AG09309 (cell line): ENCODE results near the gene AMPD2.

Source experiments
- DNase-seq: peaks from one replicate; pipeline ENCODE4 v3.0.0-alpha.2; 2010; ENCODE audit warnings: low read depth
- H3K4me3 ChIP-seq: 2 replicates; pipeline ENCODE4 v1.5.1; 2011; ENCODE audit warnings: mild to moderate bottlenecking, low read depth, low read length, moderate library complexity; ENCODE audit not compliant: control insufficient read depth
- TF ChIP-seq, protein P1 (sequence below): IDR thresholded peaks from 2 replicates; pipeline ENCODE4 v1.5.1; 2011; ENCODE audit warnings: mild to moderate bottlenecking, low read depth, low read length, inconsistent platforms; ENCODE audit not compliant: insufficient read depth, control insufficient read depth; ENCODE audit errors: missing control alignments

AMPD2 gene

DNA sequence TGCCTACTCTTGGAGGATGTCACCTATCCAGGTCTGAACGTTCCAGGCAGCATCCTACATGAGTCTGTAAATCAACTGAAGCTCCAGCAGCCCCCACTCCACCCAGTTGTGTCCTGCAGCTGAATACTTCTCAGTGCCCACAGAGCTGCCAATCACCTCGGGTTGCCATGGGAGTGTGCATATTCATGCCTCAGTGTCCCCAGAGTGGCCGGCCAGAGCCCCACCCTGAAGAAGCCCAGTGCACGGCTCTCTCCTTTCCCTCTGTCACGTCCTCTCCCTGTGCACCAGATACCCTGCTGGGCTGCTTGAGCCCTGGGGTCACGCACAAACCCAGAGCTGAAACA lies 20.2 kb downstream of the AMPD2 start:
- TF ChIP-seq, protein P1, sequence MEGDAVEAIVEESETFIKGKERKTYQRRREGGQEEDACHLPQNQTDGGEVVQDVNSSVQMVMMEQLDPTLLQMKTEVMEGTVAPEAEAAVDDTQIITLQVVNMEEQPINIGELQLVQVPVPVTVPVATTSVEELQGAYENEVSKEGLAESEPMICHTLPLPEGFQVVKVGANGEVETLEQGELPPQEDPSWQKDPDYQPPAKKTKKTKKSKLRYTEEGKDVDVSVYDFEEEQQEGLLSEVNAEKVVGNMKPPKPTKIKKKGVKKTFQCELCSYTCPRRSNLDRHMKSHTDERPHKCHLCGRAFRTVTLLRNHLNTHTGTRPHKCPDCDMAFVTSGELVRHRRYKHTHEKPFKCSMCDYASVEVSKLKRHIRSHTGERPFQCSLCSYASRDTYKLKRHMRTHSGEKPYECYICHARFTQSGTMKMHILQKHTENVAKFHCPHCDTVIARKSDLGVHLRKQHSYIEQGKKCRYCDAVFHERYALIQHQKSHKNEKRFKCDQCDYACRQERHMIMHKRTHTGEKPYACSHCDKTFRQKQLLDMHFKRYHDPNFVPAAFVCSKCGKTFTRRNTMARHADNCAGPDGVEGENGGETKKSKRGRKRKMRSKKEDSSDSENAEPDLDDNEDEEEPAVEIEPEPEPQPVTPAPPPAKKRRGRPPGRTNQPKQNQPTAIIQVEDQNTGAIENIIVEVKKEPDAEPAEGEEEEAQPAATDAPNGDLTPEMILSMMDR: no peak
- no peak overlapping the region for H3K4me3 ChIP-seq
- DNase-seq: no peak

DNA sequence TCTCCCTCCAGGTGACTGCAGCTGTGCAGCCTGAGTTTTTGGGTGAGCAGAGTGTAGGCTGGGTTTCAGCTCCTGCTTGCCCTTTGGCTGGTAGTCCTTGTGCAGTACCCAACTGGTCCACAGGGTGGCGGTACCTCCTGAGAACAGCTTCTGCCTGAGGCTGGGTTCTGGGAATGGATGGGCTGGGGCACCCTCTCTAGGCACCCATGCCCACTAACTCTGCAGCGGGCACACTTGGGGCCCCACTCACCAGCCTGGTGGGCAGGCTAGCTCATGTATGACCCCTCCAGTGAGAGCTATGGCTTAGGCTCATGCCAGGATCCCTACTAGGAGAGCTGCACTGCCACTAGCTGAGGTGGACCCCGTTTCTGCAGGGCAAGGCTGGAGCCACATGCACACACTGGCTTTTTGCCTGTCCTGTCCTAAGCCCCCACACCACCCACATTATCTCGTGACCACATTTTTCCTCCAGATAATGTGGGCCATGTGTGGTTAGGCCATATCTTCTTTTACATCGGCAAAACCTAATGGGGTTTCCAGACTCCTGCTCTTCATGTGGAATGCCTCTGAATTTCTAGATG lies 20.7 kb downstream of the AMPD2 start:
- TF ChIP-seq, protein P1: peak; percentile 97
- H3K4me3 ChIP-seq: no peak overlapping the region
- DNase-seq: no peak

DNA sequence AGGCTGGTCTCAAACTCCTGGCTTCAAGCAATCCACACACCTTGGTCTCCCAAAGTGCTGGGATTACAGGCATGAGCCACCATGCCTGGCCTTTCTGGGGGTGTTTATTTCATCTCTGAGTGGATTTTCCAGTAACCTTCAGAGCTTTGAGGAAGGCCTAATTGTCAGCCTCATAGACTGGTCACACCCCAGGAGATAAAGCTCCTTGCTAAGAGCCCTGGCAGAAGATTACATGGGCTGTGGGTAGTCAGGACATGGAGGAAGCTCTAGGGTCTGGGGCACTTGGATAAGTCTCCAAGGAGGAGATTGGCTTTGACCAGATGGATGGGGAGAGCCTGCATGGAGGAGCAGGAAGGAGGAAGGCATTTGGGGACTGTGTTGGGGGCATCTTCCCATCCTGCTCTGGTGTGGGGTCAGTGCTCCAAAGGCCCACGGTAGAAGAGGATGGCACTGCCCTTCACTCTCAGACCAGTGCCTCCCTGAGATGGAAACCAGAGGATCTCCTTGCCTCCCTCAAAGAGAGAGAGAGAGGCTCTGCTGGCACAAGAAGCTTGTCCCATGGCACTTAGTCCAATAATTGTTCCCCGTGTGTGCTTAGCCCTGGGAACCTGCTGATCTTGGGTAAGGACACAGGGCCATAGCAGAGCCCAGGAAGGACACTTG lies 21.6 kb downstream of the AMPD2 start:
- DNase-seq: no peak
- TF ChIP-seq, protein P1: no peak
- H3K4me3 ChIP-seq: no peak overlapping the region

DNA sequence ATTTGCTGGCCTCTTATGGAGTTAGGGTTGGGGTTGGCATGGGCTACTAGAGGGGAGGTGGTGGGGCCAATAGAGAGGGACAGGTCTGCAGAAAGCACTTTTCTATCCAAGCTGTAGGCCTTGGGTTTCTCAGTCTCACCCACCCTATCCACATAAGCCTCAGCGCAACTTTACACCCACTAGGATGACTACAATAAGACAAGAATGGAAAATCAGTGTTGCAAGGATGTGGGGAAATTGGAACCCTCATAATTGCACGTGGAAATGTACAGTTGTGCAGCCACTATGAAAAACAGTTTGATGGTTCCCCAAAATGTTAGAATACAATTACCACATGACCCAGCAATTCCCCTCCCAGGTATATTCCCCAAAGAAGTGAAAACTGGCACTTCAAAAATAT lies 22.2 kb downstream of the AMPD2 start:
- DNase-seq: no peak
- no peak overlapping the region for H3K4me3 ChIP-seq
- TF ChIP-seq, protein P1: no peak

DNA sequence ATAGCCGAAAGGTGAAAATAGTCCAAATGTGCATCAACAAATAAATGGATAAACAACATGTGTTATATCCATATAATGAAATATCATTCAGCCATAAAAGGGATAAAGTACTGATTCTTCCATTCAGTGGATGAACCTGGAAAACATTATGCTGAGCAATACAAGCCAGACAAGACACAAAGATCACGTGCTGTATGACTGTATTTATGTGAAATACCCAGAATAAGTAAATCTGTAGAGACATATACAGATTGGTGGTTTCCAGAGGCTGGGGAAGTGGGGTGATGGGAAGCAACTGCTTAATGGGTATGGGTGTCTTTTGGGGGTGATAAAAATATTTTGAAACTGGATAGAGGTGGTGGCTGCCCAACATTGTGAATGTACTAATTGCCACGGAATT lies 23.0 kb downstream of the AMPD2 start:
- DNase-seq: no peak
- H3K4me3 ChIP-seq: no peak overlapping the region
- TF ChIP-seq, protein P1: no peak

DNA sequence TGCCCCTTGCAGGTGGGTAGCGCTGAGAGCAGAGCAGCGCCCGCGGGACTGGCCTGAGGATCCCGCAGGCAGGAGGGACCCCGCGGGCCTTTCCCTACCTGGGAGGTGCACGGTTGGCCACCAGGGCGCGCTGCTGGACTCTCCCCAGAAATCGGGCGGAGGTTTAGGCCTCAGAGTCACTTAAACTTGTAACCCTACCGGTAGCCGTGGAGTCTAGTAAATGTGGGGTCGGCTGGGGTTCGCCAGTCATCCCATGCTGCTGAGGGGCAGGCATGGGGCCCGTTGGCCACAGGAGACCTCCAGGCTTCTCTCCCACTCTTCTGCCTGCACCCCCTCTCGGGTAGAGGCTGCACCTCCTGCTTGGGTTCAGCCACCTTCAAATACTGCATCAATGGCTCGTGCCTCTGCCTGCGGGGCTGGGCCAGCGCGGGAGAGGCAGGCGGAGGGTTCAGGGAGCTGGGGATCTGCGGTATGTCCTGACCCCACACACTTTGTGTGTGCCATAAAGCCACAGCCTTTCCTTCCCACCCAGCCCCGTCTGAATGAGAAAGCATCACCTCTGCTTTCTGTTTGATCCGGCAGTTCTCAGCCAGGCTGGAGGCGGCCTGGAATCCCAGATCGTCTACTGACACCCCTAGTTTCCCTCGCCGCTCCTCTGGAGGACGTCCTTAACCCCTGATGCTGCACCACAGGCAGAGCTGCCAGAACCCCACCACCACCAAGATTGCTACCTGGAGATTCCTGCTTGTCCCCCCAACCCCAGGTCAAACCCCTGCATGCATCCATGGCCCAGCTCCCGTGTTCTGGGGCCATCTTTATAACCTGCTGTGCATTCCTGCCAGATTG lies 24.0 kb downstream of the AMPD2 start:
- H3K4me3 ChIP-seq: no peak overlapping the region
- TF ChIP-seq, protein P1: peak; percentile 95
- no peak for DNase-seq
